ENCODE data around the gene ASB1. TPM values are rescaled to one million over a fixed set of nuclear protein-coding genes. Genes with fewer than 3 reads are reported as not detected.

The ASB1 gene
- total RNA-seq, 1 donor from 2014 or later = 26.6 TPM

GRCh38 chr2:238422285-238422684, 4.4 kb upstream of the ASB1 start:
- peaks cover 10 to 30% (median 29%) of the 10 kb centered on the region in 3 donors for H3K4me1 ChIP-seq (ENCODE audit: control insufficient read depth in 3 of 3, insufficient read depth in 3 of 3, low read length in 3 of 3)
- H3K27me3 ChIP-seq (ENCODE audit: control insufficient read depth in 3 of 3, insufficient read depth in 3 of 3, low read length in 3 of 3) = peaks cover 0 to 3% (median 3%) of the 10 kb centered on the region in 3 donors
- no peaks in the 10 kb centered on the region for H3K9me3 ChIP-seq (ENCODE audit: control insufficient read depth in 3 of 3, low read length in 3 of 3)
- no peak overlapping the region for H3K9ac ChIP-seq (ENCODE audit: low read depth in 1 of 3, low read length in 3 of 3)
- no peak overlapping the region for H3K27ac ChIP-seq (ENCODE audit: low read depth, low read length)
- H3K4me3 ChIP-seq (ENCODE audit: low read length in 3 of 3) = no peak overlapping the region
- no peaks in the 10 kb centered on the region for H3K36me3 ChIP-seq (ENCODE audit: control insufficient read depth in 3 of 3, insufficient read depth in 3 of 3, low read length in 3 of 3)

DNA sequence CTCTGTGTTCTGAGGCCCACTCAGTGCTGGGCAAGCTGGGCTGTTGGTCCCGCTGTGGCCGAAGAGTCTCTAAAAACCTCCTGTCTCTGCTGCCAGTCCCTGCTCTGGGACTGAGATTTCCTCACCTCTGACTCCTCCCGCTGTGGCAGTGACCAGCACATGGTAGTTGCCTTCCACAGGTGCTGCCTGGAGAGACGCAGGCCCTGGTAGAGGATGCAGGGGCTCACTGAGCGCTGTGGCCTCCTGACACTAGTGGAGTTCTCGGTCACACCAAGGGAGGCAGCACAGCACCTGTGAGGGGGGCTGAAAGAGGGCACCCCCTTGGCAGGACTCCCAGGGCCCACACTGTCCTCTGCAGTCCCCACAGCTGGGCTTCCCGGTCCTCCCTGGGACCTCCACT, 3.8 kb upstream of the ASB1 start:
- Histone ChIP-seq H3K4me1 (ENCODE audit: control insufficient read depth in 3 of 3, insufficient read depth in 3 of 3, low read length in 3 of 3) (peaks cover 16 to 37% (median 34%) of the 10 kb centered on the region in 3 donors), H3K27ac (ENCODE audit: low read depth, low read length) (no peak overlapping the region), H3K27me3 (ENCODE audit: control insufficient read depth in 3 of 3, insufficient read depth in 3 of 3, low read length in 3 of 3) (peaks cover 0 to 3% (median 3%) of the 10 kb centered on the region in 3 donors), H3K9ac (ENCODE audit: low read depth in 1 of 3, low read length in 3 of 3) (no peak overlapping the region), H3K36me3 (ENCODE audit: control insufficient read depth in 3 of 3, insufficient read depth in 3 of 3, low read length in 3 of 3) (no peaks in the 10 kb centered on the region), H3K4me3 (ENCODE audit: low read length in 3 of 3) (no peak overlapping the region), H3K9me3 (ENCODE audit: control insufficient read depth in 3 of 3, low read length in 3 of 3) (no peaks in the 10 kb centered on the region)

GRCh38 chr2:238423561-238424312, 3.0 kb upstream of the ASB1 start:
- Histone ChIP-seq H3K36me3 (ENCODE audit: control insufficient read depth in 3 of 3, insufficient read depth in 3 of 3, low read length in 3 of 3) (no peaks in the 10 kb centered on the region), H3K9me3 (ENCODE audit: control insufficient read depth in 3 of 3, low read length in 3 of 3) (no peaks in the 10 kb centered on the region), H3K27ac (ENCODE audit: low read depth, low read length) (peak overlapping the region; percentile 47), H3K9ac (ENCODE audit: low read depth in 1 of 3, low read length in 3 of 3) (no peak overlapping the region), H3K27me3 (ENCODE audit: control insufficient read depth in 3 of 3, insufficient read depth in 3 of 3, low read length in 3 of 3) (peaks cover 0 to 3% (median 3%) of the 10 kb centered on the region in 3 donors), H3K4me3 (ENCODE audit: low read length in 3 of 3) (no peak overlapping the region), H3K4me1 (ENCODE audit: control insufficient read depth in 3 of 3, insufficient read depth in 3 of 3, low read length in 3 of 3) (peaks cover 18 to 38% (median 31%) of the 10 kb centered on the region in 3 donors)

GRCh38 chr2:238424313-238424700, 2.4 kb upstream of the ASB1 start:
- Histone ChIP-seq H3K27me3 (ENCODE audit: control insufficient read depth in 3 of 3, insufficient read depth in 3 of 3, low read length in 3 of 3) (peaks cover 0 to 3% (median 3%) of the 10 kb centered on the region in 3 donors), H3K4me1 (ENCODE audit: control insufficient read depth in 3 of 3, insufficient read depth in 3 of 3, low read length in 3 of 3) (peaks cover 18 to 36% (median 27%) of the 10 kb centered on the region in 3 donors), H3K9me3 (ENCODE audit: control insufficient read depth in 3 of 3, low read length in 3 of 3) (no peaks in the 10 kb centered on the region), H3K4me3 (ENCODE audit: low read length in 3 of 3) (no peak overlapping the region), H3K27ac (ENCODE audit: low read depth, low read length) (no peak overlapping the region), H3K9ac (ENCODE audit: low read depth in 1 of 3, low read length in 3 of 3) (no peak overlapping the region), H3K36me3 (ENCODE audit: control insufficient read depth in 3 of 3, insufficient read depth in 3 of 3, low read length in 3 of 3) (no peaks in the 10 kb centered on the region)

GRCh38 chr2:238425505-238425978, 1.2 kb upstream of the ASB1 start:
- Histone ChIP-seq H3K9me3 (ENCODE audit: control insufficient read depth in 3 of 3, low read length in 3 of 3) (no peaks in the 10 kb centered on the region), H3K9ac (ENCODE audit: low read depth in 1 of 3, low read length in 3 of 3) (peak overlapping the region in 2 of 3 donors; percentile 90 to 91), H3K36me3 (ENCODE audit: control insufficient read depth in 3 of 3, insufficient read depth in 3 of 3, low read length in 3 of 3) (peaks cover 0 to 3% (median 0%) of the 10 kb centered on the region in 3 donors), H3K27me3 (ENCODE audit: control insufficient read depth in 3 of 3, insufficient read depth in 3 of 3, low read length in 3 of 3) (peaks cover 0 to 3% (median 3%) of the 10 kb centered on the region in 3 donors), H3K27ac (ENCODE audit: low read depth, low read length) (no peak overlapping the region), H3K4me1 (ENCODE audit: control insufficient read depth in 3 of 3, insufficient read depth in 3 of 3, low read length in 3 of 3) (peaks cover 18 to 35% (median 18%) of the 10 kb centered on the region in 3 donors), H3K4me3 (ENCODE audit: low read length in 3 of 3) (peak overlapping the region in 2 of 3 donors; percentile 88 to 91)

GRCh38 chr2:238425979-238426567, 654 bp upstream of the ASB1 start:
- Histone ChIP-seq H3K4me3 (ENCODE audit: low read length in 3 of 3) (peak overlapping the region; percentile 77 to 91 (median 88)), H3K9ac (ENCODE audit: low read depth in 1 of 3, low read length in 3 of 3) (peak overlapping the region; percentile 83 to 91 (median 90)), H3K4me1 (ENCODE audit: control insufficient read depth in 3 of 3, insufficient read depth in 3 of 3, low read length in 3 of 3) (peaks cover 17 to 33% (median 18%) of the 10 kb centered on the region in 3 donors), H3K27ac (ENCODE audit: low read depth, low read length) (peak overlapping the region; percentile 83), H3K36me3 (ENCODE audit: control insufficient read depth in 3 of 3, insufficient read depth in 3 of 3, low read length in 3 of 3) (peaks cover 0 to 5% (median 0%) of the 10 kb centered on the region in 3 donors), H3K9me3 (ENCODE audit: control insufficient read depth in 3 of 3, low read length in 3 of 3) (no peaks in the 10 kb centered on the region), H3K27me3 (ENCODE audit: control insufficient read depth in 3 of 3, insufficient read depth in 3 of 3, low read length in 3 of 3) (peaks cover 0 to 3% (median 3%) of the 10 kb centered on the region in 3 donors)

DNA sequence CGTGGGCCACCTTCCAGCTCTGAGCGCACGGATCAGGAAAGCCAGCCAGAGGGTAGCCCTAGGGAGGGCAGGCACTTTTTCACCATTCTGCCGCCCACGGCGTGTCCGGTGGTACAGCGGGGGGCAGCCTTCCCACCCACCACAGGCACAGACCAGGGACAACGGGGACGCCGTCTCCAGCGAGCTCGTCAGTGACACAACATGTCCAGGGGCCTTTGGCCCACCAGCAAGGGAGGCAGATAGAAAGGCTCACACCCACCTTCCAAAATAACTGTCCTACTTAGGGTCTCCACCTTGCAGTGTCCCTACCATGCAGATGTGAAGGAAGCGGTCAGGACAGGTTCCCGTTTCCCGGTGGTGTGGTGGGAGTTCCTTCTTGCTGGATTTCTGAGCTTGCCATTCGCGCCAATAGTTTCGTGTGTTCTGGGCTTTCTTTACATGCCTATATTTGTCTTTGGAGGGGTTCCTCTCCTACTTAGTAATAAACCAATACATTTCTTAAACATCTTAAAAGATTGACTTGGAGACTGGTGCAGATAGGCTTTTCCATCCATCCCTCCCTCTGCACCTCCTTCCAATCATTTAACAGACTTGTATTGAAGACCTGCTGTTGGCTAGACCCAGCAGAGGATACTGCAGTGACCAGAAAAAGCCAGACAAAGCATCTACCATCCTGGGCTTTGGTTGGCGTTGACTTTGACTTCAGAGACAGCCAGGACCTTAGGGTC, 872 bp downstream of the ASB1 start:
- H3K27me3 ChIP-seq (ENCODE audit: control insufficient read depth in 3 of 3, insufficient read depth in 3 of 3, low read length in 3 of 3) = peaks cover 0 to 3% (median 0%) of the 10 kb centered on the region in 3 donors
- H3K4me1 ChIP-seq (ENCODE audit: control insufficient read depth in 3 of 3, insufficient read depth in 3 of 3, low read length in 3 of 3) = peaks cover 17 to 33% (median 18%) of the 10 kb centered on the region in 3 donors
- H3K9ac ChIP-seq (ENCODE audit: low read depth in 1 of 3, low read length in 3 of 3) = peak overlapping the region; percentile 83 to 91 (median 90)
- H3K36me3 ChIP-seq (ENCODE audit: control insufficient read depth in 3 of 3, insufficient read depth in 3 of 3, low read length in 3 of 3) = peaks cover 0 to 5% (median 0%) of the 10 kb centered on the region in 3 donors
- no peaks in the 10 kb centered on the region for H3K9me3 ChIP-seq (ENCODE audit: control insufficient read depth in 3 of 3, low read length in 3 of 3)
- peak overlapping the region; percentile 83 for H3K27ac ChIP-seq (ENCODE audit: low read depth, low read length)
- H3K4me3 ChIP-seq (ENCODE audit: low read length in 3 of 3) = peak overlapping the region; percentile 77 to 91 (median 88)

GRCh38 chr2:238428866-238429265, 2.1 kb downstream of the ASB1 start:
- H3K9ac ChIP-seq (ENCODE audit: low read depth in 1 of 3, low read length in 3 of 3) = no peak overlapping the region
- peaks cover 15 to 33% (median 18%) of the 10 kb centered on the region in 3 donors for H3K4me1 ChIP-seq (ENCODE audit: control insufficient read depth in 3 of 3, insufficient read depth in 3 of 3, low read length in 3 of 3)
- no peak overlapping the region for H3K4me3 ChIP-seq (ENCODE audit: low read length in 3 of 3)
- no peak overlapping the region for H3K27ac ChIP-seq (ENCODE audit: low read depth, low read length)
- no peaks in the 10 kb centered on the region for H3K9me3 ChIP-seq (ENCODE audit: control insufficient read depth in 3 of 3, low read length in 3 of 3)
- peaks cover 0 to 3% (median 0%) of the 10 kb centered on the region in 3 donors for H3K27me3 ChIP-seq (ENCODE audit: control insufficient read depth in 3 of 3, insufficient read depth in 3 of 3, low read length in 3 of 3)
- H3K36me3 ChIP-seq (ENCODE audit: control insufficient read depth in 3 of 3, insufficient read depth in 3 of 3, low read length in 3 of 3) = peaks cover 6 to 11% (median 7%) of the 10 kb centered on the region in 3 donors

DNA sequence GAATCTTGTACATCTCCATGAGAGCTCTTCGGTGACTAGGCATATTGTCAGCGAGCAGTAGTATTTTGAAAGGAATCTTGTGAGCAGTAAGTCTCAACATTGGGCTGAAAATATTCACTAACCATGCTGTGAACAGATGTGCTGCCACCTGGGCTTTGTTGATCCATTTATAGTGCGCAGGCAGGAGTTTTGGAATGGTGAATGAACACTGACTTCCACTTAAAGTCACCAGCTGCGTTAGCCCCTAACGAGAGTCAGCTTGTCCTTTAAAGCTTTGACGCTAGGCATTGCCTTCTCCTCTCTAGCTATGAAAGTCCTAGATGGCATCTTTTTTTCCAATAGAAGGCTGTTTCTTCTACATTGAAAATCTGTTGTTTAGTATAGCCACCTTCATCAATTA, 4.1 kb downstream of the ASB1 start:
- Histone ChIP-seq H3K27me3 (ENCODE audit: control insufficient read depth in 3 of 3, insufficient read depth in 3 of 3, low read length in 3 of 3) (no peaks in the 10 kb centered on the region), H3K9me3 (ENCODE audit: control insufficient read depth in 3 of 3, low read length in 3 of 3) (no peaks in the 10 kb centered on the region), H3K27ac (ENCODE audit: low read depth, low read length) (no peak overlapping the region), H3K4me1 (ENCODE audit: control insufficient read depth in 3 of 3, insufficient read depth in 3 of 3, low read length in 3 of 3) (peaks cover 13 to 24% (median 16%) of the 10 kb centered on the region in 3 donors), H3K9ac (ENCODE audit: low read depth in 1 of 3, low read length in 3 of 3) (no peak overlapping the region), H3K36me3 (ENCODE audit: control insufficient read depth in 3 of 3, insufficient read depth in 3 of 3, low read length in 3 of 3) (peaks cover 23 to 25% (median 25%) of the 10 kb centered on the region in 3 donors), H3K4me3 (ENCODE audit: low read length in 3 of 3) (no peak overlapping the region)
